ENCODE measurements around the gene PRPF4. TPM values are rescaled to one million over a fixed set of nuclear protein-coding genes. Genes with fewer than 3 reads are reported as not detected.

The PRPF4 gene
- total and polyA plus RNA-seq, 2 donors (not counting 3 experiments of a cell fraction or from before 2014, with no cell fraction given) = 12.9 to 25.8 TPM

DNA sequence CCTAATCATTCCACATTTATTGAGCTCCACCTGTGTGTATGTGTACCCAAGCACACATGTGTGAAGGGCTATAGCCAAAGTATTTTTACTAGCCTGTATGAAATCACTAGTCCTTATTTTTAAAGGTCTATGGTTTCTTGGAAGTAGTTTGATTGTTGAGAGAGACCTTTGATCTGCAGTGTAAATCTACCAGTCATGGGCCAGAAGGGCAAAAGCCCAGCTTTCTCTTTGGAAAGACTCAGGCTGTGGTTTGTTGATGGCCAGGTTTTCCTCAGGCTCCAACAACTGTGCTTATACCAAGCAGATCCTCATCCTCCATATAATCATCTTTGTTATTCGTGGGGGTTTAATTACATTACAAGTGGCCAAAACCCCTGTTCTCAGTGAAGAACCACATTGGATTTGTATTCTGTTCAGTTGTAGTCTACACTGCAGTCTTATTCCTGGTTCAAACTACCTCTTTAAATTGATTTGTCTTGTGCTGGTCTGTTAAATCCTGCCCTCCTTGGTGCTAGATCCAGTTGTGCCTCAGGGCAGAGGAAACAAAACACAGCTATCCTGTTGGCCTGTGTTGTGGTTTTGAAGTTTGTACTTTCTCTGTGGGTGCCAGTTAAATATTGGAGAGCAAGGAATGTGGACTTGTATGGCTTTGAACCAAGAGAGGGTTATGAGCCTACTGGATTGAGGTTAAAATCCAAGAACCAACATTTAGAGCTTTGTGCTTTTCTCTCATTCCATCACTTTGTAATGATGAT, 13.4 kb upstream of the PRPF4 start:
- Histone ChIP-seq H3K9me1 (replicated peaks; ENCODE audit: control insufficient read depth, extremely low read depth, insufficient read depth, low read length) (no peaks in the 10 kb centered on the region), H3K27ac (ENCODE audit: insufficient read depth, low read depth, low read length) (no peak overlapping the region), H3K36me3 (ENCODE audit: control insufficient read depth in 2 of 2, extremely low read depth in 1 of 2, insufficient read depth in 2 of 2, low read length in 2 of 2) (peaks cover 5 to 10% of the 10 kb centered on the region in 2 experiments), H3K4me2 (ENCODE audit: insufficient read depth, low read length) (no peak overlapping the region), H3K4me1 (ENCODE audit: control insufficient read depth, extremely low read depth, insufficient read depth, low read length) (no peaks in the 10 kb centered on the region), H3K9ac (replicated peaks; ENCODE audit: extremely low read depth, insufficient read depth, low read length) (no peak overlapping the region), H3K79me2 (ENCODE audit: control insufficient read depth, insufficient read depth, low read length) (no peaks in the 10 kb centered on the region), H2AFZ (ENCODE audit: low read depth, low read length) (no peak overlapping the region), H4K20me1 (replicated peaks; ENCODE audit: control insufficient read depth, extremely low read depth, insufficient read depth, low read length) (no peaks in the 10 kb centered on the region), H3K9me3 (replicated peaks; ENCODE audit: control insufficient read depth, insufficient read depth, low read length) (no peaks in the 10 kb centered on the region), H3K27me3 (ENCODE audit: control insufficient read depth in 2 of 2, insufficient read depth in 2 of 2, low read length in 2 of 2) (no peaks in the 10 kb centered on the region), H3K4me3 (replicated peaks in 1 of 3; ENCODE audit: insufficient read depth in 1 of 3, low read depth in 1 of 3, low read length in 3 of 3) (no peak overlapping the region)
- no TSS peak for BruUV-seq (replicated peaks)
- CTCF ChIA-PET = interaction anchor here (0.5 kb wide), 1 partner anchor 1418 kb away, joined by 3 read pairs; no protein-coding TSS in a partner anchor
- TF ChIP-seq JUN (IDR thresholded peaks at IDR 0.05; ENCODE audit: borderline replicate concordance, insufficient read depth, insufficient read length, low read depth) (no peak), FOS (IDR thresholded peaks at IDR 0.05; ENCODE audit: borderline replicate concordance, insufficient read depth, low read length) (no peak), POLR2AphosphoS5 (IDR thresholded peaks at IDR 0.05; ENCODE audit: insufficient read depth, low read depth, low read length) (no peak), EZH2 (IDR thresholded peaks at IDR 0.05; ENCODE audit: borderline replicate concordance, low read depth, low read length, severe bottlenecking) (no peak), MYC (IDR thresholded peaks at IDR 0.05; ENCODE audit: low read depth, low read length) (no peak), POLR2A (IDR thresholded peaks at IDR 0.05; ENCODE audit: low read depth, low read length) (no peak), GATA2 (IDR thresholded peaks at IDR 0.05; ENCODE audit: insufficient read depth, insufficient read length, low read depth, low read length) (no peak)
- TF ChIP-seq, protein P1, sequence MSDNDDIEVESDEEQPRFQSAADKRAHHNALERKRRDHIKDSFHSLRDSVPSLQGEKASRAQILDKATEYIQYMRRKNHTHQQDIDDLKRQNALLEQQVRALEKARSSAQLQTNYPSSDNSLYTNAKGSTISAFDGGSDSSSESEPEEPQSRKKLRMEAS (IDR thresholded peaks at IDR 0.05; ENCODE audit: insufficient read depth, insufficient read length) = no peak
- TF ChIP-seq, protein P2, sequence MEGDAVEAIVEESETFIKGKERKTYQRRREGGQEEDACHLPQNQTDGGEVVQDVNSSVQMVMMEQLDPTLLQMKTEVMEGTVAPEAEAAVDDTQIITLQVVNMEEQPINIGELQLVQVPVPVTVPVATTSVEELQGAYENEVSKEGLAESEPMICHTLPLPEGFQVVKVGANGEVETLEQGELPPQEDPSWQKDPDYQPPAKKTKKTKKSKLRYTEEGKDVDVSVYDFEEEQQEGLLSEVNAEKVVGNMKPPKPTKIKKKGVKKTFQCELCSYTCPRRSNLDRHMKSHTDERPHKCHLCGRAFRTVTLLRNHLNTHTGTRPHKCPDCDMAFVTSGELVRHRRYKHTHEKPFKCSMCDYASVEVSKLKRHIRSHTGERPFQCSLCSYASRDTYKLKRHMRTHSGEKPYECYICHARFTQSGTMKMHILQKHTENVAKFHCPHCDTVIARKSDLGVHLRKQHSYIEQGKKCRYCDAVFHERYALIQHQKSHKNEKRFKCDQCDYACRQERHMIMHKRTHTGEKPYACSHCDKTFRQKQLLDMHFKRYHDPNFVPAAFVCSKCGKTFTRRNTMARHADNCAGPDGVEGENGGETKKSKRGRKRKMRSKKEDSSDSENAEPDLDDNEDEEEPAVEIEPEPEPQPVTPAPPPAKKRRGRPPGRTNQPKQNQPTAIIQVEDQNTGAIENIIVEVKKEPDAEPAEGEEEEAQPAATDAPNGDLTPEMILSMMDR (IDR thresholded peaks at IDR 0.05; ENCODE audit: extremely low read depth in 1 of 2, insufficient read depth in 1 of 2, low read depth in 1 of 2, low read length in 2 of 2) = no peak
- dilution Hi-C loops (cut with MboI; ENCODE audit: extremely low pct_ligation_motif_present, low sequenced_read_pairs) = no loop called here
- no peak for DNase-seq (ENCODE audit: low read depth, low spot score)
- POLR2A ChIA-PET = no interaction called here
- intact Hi-C loops (cut with micrococcal nuclease) = no loop called here
- no peak for FAIRE-seq

Data from endothelial cell of umbilical vein (primary cell).